ENCODE measurements around the gene P4HB. TPM values are rescaled to one million over a fixed set of nuclear protein-coding genes. Genes with fewer than 3 reads are reported as not detected.
A peak's percentile ranks its signal among the peaks of the same experiment; 100 is the strongest.

Gene P4HB
- total RNA-seq, 1 donor from 2014 or later, result 203 TPM

DNA sequence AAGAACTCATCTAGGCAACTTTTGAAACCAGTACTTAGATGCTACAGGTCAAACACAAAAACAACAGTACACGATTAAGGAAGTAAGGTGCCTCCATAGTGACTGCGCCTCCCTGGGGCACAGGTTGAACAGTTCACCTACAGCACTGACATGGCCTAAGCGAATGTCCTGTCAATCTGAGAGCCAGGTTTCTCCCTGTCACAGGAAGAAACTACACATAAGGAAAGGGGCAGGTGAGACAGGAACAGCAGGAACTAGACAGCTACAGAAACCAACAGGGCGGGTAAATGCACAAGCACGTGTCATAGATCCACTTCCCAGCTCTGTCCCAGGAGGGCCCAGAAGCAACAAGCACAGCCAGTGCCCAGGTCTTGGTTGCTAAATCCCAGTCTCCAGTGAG, 18.8 kb upstream of the P4HB start:
- H3K36me3 Mint-ChIP-seq, result peaks cover 15% of the 10 kb centered on the region

GRCh38 chr17:81878294-81878693, 18.0 kb upstream of the P4HB start:
- no peaks in the 10 kb centered on the region for H3K27me3 ChIP-seq
- no peaks in the 10 kb centered on the region for H4K20me1 ChIP-seq (ENCODE audit: low read depth)
- no peak for DNase-seq (ENCODE audit: low spot score)
- H3K9me3 ChIP-seq (ENCODE audit: low read depth), result no peaks in the 10 kb centered on the region
- no peak overlapping the region for H3K27ac ChIP-seq
- Mint-ChIP-seq H3K4me1 (no peaks in the 10 kb centered on the region), H3K27ac (no peak overlapping the region), H3K4me3 (no peak overlapping the region), H3K27me3 (ENCODE audit: insufficient read depth, low read depth) (no peaks in the 10 kb centered on the region), H3K9me3 (no peaks in the 10 kb centered on the region), H3K36me3 (peaks cover 15% of the 10 kb centered on the region)
- H3K36me3 ChIP-seq, result no peaks in the 10 kb centered on the region
- no peak overlapping the region for H3K4me2 ChIP-seq
- H3K4me3 ChIP-seq, result no peak overlapping the region
- no peak for TF ChIP-seq EZH2phosphoT487 (IDR thresholded peaks at IDR 0.05)
- H2AFZ ChIP-seq (replicated peaks), result no peak overlapping the region
- H3K9ac ChIP-seq, result no peak overlapping the region
- H3F3A ChIP-seq (ENCODE audit: low read depth), result peaks cover 29% of the 10 kb centered on the region
- H3K4me1 ChIP-seq, result no peaks in the 10 kb centered on the region
- no peaks in the 10 kb centered on the region for H3K79me2 ChIP-seq (ENCODE audit: low read depth)

More for the DNA sequence above, 18.8 kb upstream of the P4HB start:
- DNase-seq (ENCODE audit: low spot score), result no peak
- TF ChIP-seq EZH2phosphoT487 (IDR thresholded peaks at IDR 0.05), result no peak
- TF ChIP-seq EZH2 (IDR thresholded peaks at IDR 0.05), result no peak
- no peak for TF ChIP-seq CTCF (IDR thresholded peaks at IDR 0.05)
- Mint-ChIP-seq H3K9me3 (no peaks in the 10 kb centered on the region), H3K27ac (no peak overlapping the region), H3K27me3 (ENCODE audit: insufficient read depth, low read depth) (no peaks in the 10 kb centered on the region), H3K4me1 (no peaks in the 10 kb centered on the region), H3K4me3 (no peak overlapping the region)
- Histone ChIP-seq H2AFZ (replicated peaks) (no peak overlapping the region), H3K27me3 (no peaks in the 10 kb centered on the region), H3K36me3 (no peaks in the 10 kb centered on the region), H3K9me3 (ENCODE audit: low read depth) (no peaks in the 10 kb centered on the region), H3K79me2 (ENCODE audit: low read depth) (no peaks in the 10 kb centered on the region), H3K9ac (no peak overlapping the region), H4K20me1 (ENCODE audit: low read depth) (no peaks in the 10 kb centered on the region), H3K4me2 (no peak overlapping the region), H3F3A (ENCODE audit: low read depth) (peaks cover 28% of the 10 kb centered on the region), H3K4me1 (no peaks in the 10 kb centered on the region), H3K27ac (no peak overlapping the region), H3K4me3 (no peak overlapping the region)

DNA sequence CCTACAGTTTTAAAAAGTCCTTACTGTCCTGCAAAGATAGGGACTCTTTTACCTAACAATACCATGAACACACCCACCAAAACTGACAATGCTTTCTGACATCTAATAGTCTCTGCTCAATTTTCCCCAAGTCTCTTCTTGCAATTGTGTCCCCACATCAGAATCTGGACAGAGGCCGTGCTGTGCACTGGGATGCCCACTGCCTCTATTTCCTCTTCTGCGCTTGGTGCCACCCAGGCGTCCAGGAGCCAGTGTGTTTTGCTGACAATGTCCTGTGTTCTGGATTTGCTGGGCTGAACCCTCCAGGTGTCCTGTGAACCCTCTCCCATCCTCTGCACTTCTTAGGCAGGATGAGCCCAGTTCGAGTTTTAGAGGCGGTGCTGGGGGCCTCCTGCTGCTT, 17.2 kb upstream of the P4HB start:
- Histone ChIP-seq H3K4me1 (no peaks in the 10 kb centered on the region), H3K4me3 (no peak overlapping the region), H3K79me2 (ENCODE audit: low read depth) (peaks cover 3% of the 10 kb centered on the region), H3K4me2 (no peak overlapping the region), H3K36me3 (no peaks in the 10 kb centered on the region), H4K20me1 (ENCODE audit: low read depth) (no peaks in the 10 kb centered on the region), H3F3A (ENCODE audit: low read depth) (peaks cover 35% of the 10 kb centered on the region), H3K27ac (no peak overlapping the region), H3K9ac (no peak overlapping the region), H3K27me3 (no peaks in the 10 kb centered on the region), H3K9me3 (ENCODE audit: low read depth) (no peaks in the 10 kb centered on the region), H2AFZ (replicated peaks) (no peak overlapping the region)
- H3K4me1 Mint-ChIP-seq, result peaks cover 5% of the 10 kb centered on the region
- no peak for DNase-seq (ENCODE audit: low spot score)
- no peaks in the 10 kb centered on the region for H3K9me3 Mint-ChIP-seq
- peaks cover 16% of the 10 kb centered on the region for H3K36me3 Mint-ChIP-seq
- H3K27ac Mint-ChIP-seq, result no peak overlapping the region
- TF ChIP-seq EZH2phosphoT487 (IDR thresholded peaks at IDR 0.05) (no peak), EZH2 (IDR thresholded peaks at IDR 0.05) (no peak), CTCF (IDR thresholded peaks at IDR 0.05) (no peak)
- no peaks in the 10 kb centered on the region for H3K27me3 Mint-ChIP-seq (ENCODE audit: insufficient read depth, low read depth)
- no peak overlapping the region for H3K4me3 Mint-ChIP-seq

DNA sequence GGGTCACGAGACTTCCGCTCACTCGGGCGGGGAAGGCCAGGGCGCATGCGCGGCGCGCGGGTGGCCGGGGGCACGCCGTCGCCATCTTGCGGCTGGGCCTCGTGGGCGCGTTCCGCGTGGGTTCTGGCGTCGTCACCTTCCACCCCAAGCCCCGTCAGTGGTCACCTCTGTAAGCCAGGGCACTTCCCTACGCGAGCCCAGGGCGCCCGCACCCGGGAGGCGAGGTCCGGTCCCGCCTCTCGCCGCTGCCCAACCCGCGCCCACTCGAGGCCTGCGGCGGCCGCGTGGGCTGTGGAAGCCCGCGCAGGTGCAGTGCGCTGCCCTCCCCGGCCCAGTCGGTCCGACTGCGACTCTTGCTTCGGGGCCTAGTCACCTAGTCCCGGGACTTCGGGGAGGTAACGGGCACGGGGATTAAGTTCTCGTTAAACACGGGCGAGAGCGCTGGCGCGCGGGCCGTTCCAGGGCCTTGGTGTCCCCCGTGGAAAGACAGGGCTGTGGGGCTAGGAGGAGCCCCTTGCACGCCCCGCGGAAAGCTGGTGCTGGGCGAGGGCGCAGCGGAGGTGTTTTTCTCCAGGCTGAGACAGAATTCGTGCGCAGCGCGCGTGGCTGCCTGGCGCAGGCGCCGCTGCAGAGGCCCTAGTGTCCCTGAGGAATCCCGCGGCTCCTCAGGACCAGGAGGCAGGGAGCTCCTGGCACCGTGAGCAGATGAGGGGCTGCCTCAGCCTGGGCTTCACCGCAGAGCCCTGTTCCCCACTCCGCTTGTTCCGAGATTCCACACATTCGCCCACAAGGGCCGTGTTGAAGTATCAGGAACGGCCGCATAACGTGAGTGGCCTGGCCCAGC, 11.3 kb upstream of the P4HB start:
- H3K9me3 Mint-ChIP-seq, result no peaks in the 10 kb centered on the region
- H3K27me3 Mint-ChIP-seq (ENCODE audit: insufficient read depth, low read depth), result peaks cover 4% of the 10 kb centered on the region
- H3K27ac Mint-ChIP-seq, result peak overlapping the region; percentile 79
- peaks cover 35% of the 10 kb centered on the region for H4K20me1 ChIP-seq (ENCODE audit: low read depth)
- H2AFZ ChIP-seq (replicated peaks), result peak overlapping the region; percentile 80
- H3K9me3 ChIP-seq (ENCODE audit: low read depth), result no peaks in the 10 kb centered on the region
- peaks cover 14% of the 10 kb centered on the region for H3K4me1 ChIP-seq
- peaks cover 3% of the 10 kb centered on the region for H3K36me3 Mint-ChIP-seq
- peak overlapping the region; percentile 73 for H3K9ac ChIP-seq
- H3K27me3 ChIP-seq, result no peaks in the 10 kb centered on the region
- peak; percentile 74 for DNase-seq (ENCODE audit: low spot score)
- H3K4me3 Mint-ChIP-seq, result peak overlapping the region; percentile 88
- H3K4me2 ChIP-seq, result peak overlapping the region; percentile 91
- peaks cover 16% of the 10 kb centered on the region for H3K4me1 Mint-ChIP-seq
- peaks cover 58% of the 10 kb centered on the region for H3F3A ChIP-seq (ENCODE audit: low read depth)
- H3K27ac ChIP-seq, result peak overlapping the region; percentile 42
- peaks cover 28% of the 10 kb centered on the region for H3K79me2 ChIP-seq (ENCODE audit: low read depth)
- TF ChIP-seq CTCF (IDR thresholded peaks at IDR 0.05) (peak; percentile 46), EZH2 (IDR thresholded peaks at IDR 0.05) (peak; percentile 25), EZH2phosphoT487 (IDR thresholded peaks at IDR 0.05) (no peak)
- H3K4me3 ChIP-seq, result peak overlapping the region; percentile 76
- H3K36me3 ChIP-seq, result no peaks in the 10 kb centered on the region

Data from neural progenitor cell (in vitro differentiated cells).